ENCODE data around the gene SNAPC4. TPM values are rescaled to one million over a fixed set of nuclear protein-coding genes. Genes with fewer than 3 reads are reported as not detected.

The SNAPC4 gene
- total RNA-seq, 1 experiment from 2014 or later = 29.7 TPM

DNA sequence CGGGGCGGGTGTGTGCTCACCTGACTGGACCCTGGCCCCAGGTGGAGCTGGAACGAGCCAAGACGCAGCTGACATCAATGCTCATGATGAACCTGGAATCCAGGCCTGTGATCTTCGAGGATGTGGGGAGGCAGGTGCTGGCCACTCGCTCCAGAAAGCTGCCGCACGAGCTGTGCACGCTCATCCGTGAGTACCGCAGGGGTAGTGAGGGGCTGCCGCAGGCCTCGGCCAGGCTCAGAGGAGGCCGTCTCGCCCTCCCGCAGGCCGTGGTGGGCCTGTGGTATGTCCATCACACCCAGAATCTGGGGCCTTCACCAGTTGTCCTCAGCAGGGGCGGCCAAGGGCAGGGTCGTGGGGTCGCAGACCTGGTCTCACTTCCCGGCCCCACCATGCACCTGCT, 21.8 kb upstream of the SNAPC4 start:
- Histone ChIP-seq H3K56ac (ENCODE audit: insufficient read length, low read depth, low read length) (no peak overlapping the region), H3K18ac (ENCODE audit: insufficient read length, low read depth, low read length) (no peak overlapping the region), H3K79me2 (ENCODE audit: insufficient read depth, low read length) (no peaks in the 10 kb centered on the region), H4K91ac (ENCODE audit: insufficient read length, low read depth, low read length) (no peak overlapping the region), H3K4me2 (ENCODE audit: insufficient read depth, insufficient read length, low read length) (no peak overlapping the region), H2BK120ac (ENCODE audit: low read depth, low read length, poor library complexity, severe bottlenecking) (no peak overlapping the region), H4K20me1 (ENCODE audit: control insufficient read depth, insufficient read depth, insufficient read length) (no peaks in the 10 kb centered on the region), H3K27ac (ENCODE audit: insufficient read length, low read depth, low read length) (no peak overlapping the region), H4K5ac (ENCODE audit: insufficient read length, low read depth, low read length) (no peak overlapping the region), H3K23me2 (ENCODE audit: insufficient read length, low read depth, low read length, poor library complexity, severe bottlenecking) (no peaks in the 10 kb centered on the region), H2AFZ (ENCODE audit: low read length) (no peak overlapping the region), H3K14ac (ENCODE audit: insufficient read depth, low read length) (no peak overlapping the region), H2AK5ac (ENCODE audit: insufficient read length, low read length) (no peak overlapping the region), H2BK20ac (ENCODE audit: low read depth, low read length, poor library complexity, severe bottlenecking) (no peak overlapping the region), H3K4ac (ENCODE audit: low read depth, low read length) (no peak overlapping the region), H3K4me1 (ENCODE audit: insufficient read depth, low read length) (no peaks in the 10 kb centered on the region), H2BK12ac (ENCODE audit: insufficient read length, low read depth, low read length) (no peak overlapping the region), H3K79me1 (ENCODE audit: insufficient read depth, low read depth, low read length, poor library complexity, severe bottlenecking) (no peaks in the 10 kb centered on the region), H2BK15ac (ENCODE audit: low read depth, low read length) (no peak overlapping the region), H3K9me3 (ENCODE audit: control insufficient read depth, low read depth, low read length) (no peaks in the 10 kb centered on the region), H4K8ac (replicated peaks; ENCODE audit: insufficient read length, low read depth, low read length) (no peak overlapping the region), H3K27me3 (ENCODE audit: insufficient read depth, low read length) (no peaks in the 10 kb centered on the region), H3K23ac (ENCODE audit: insufficient read length, low read depth, low read length) (no peak overlapping the region), H2BK5ac (ENCODE audit: insufficient read length, low read length) (no peak overlapping the region), H3T11ph (ENCODE audit: low read length) (no peak overlapping the region), H3K9ac (ENCODE audit: extremely low read depth, insufficient read length, low read length) (no peak overlapping the region)
- Mint-ChIP-seq H3K9me3 (no peaks in the 10 kb centered on the region), H3K27me3 (ENCODE audit: low read depth) (no peaks in the 10 kb centered on the region), H3K27ac (no peak overlapping the region), H3K4me3 (no peak overlapping the region), H3K4me1 (no peaks in the 10 kb centered on the region), H3K36me3 (ENCODE audit: insufficient read depth in 1 of 3, low read depth in 3 of 3) (peaks cover 23 to 88% (median 68%) of the 10 kb centered on the region in 3 experiments)
- DNase-seq = no peak
- no CpG with 5 or more reads among the region's 21 CpGs for WGBS (ENCODE audit: extremely low coverage, insufficient read length, low lambda C conversion rate)
- TF ChIP-seq, protein P1, sequence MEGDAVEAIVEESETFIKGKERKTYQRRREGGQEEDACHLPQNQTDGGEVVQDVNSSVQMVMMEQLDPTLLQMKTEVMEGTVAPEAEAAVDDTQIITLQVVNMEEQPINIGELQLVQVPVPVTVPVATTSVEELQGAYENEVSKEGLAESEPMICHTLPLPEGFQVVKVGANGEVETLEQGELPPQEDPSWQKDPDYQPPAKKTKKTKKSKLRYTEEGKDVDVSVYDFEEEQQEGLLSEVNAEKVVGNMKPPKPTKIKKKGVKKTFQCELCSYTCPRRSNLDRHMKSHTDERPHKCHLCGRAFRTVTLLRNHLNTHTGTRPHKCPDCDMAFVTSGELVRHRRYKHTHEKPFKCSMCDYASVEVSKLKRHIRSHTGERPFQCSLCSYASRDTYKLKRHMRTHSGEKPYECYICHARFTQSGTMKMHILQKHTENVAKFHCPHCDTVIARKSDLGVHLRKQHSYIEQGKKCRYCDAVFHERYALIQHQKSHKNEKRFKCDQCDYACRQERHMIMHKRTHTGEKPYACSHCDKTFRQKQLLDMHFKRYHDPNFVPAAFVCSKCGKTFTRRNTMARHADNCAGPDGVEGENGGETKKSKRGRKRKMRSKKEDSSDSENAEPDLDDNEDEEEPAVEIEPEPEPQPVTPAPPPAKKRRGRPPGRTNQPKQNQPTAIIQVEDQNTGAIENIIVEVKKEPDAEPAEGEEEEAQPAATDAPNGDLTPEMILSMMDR (conservative IDR thresholded peaks at IDR 0.05) = no peak
